ENCODE data around the gene IBA57.

DNA sequence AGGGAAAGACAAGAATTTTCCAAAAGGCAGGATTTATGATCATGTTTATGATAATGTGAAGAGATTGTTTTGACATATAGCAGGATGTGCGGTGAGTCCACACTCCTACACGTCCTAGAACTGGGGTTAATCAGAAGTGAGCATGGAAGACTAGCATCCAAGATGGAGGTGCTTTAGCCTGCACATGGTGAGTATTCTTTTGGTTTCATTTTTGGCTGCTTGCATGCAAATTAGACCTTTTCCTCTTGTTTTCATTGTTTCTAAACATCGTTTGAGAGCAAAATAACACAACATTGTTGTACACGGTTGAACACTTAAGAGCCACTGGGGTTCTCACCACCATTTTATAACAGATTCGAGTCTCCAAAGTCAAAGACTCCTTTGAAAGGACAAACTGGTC lies 40.4 kb upstream of the IBA57 start:
- TF ChIP-seq, protein P1, sequence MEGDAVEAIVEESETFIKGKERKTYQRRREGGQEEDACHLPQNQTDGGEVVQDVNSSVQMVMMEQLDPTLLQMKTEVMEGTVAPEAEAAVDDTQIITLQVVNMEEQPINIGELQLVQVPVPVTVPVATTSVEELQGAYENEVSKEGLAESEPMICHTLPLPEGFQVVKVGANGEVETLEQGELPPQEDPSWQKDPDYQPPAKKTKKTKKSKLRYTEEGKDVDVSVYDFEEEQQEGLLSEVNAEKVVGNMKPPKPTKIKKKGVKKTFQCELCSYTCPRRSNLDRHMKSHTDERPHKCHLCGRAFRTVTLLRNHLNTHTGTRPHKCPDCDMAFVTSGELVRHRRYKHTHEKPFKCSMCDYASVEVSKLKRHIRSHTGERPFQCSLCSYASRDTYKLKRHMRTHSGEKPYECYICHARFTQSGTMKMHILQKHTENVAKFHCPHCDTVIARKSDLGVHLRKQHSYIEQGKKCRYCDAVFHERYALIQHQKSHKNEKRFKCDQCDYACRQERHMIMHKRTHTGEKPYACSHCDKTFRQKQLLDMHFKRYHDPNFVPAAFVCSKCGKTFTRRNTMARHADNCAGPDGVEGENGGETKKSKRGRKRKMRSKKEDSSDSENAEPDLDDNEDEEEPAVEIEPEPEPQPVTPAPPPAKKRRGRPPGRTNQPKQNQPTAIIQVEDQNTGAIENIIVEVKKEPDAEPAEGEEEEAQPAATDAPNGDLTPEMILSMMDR (IDR thresholded peaks at IDR 0.05): no peak
- no peak for TF ChIP-seq ZFX (IDR thresholded peaks at IDR 0.05; ENCODE audit: borderline replicate concordance)

Measured in 22Rv1 (cell line).